Measurements from ENCODE around the gene GAA. TPM values are rescaled to one million over a fixed set of nuclear protein-coding genes. Genes with fewer than 3 reads are reported as not detected.

GAA gene
- total RNA-seq, 1 experiment from 2014 or later, result 88.7 TPM

- in situ Hi-C loops (cut with HindIII; ENCODE audit: low pct_unique_long_range_greater_than_20kb, low sequenced_read_pairs), result no loop called here
- no peak for DNase-seq (ENCODE audit: low read depth, low spot score)
Measured at GRCh38 chr17:80097844-80098691, 3.3 kb upstream of the GAA start.

DNA sequence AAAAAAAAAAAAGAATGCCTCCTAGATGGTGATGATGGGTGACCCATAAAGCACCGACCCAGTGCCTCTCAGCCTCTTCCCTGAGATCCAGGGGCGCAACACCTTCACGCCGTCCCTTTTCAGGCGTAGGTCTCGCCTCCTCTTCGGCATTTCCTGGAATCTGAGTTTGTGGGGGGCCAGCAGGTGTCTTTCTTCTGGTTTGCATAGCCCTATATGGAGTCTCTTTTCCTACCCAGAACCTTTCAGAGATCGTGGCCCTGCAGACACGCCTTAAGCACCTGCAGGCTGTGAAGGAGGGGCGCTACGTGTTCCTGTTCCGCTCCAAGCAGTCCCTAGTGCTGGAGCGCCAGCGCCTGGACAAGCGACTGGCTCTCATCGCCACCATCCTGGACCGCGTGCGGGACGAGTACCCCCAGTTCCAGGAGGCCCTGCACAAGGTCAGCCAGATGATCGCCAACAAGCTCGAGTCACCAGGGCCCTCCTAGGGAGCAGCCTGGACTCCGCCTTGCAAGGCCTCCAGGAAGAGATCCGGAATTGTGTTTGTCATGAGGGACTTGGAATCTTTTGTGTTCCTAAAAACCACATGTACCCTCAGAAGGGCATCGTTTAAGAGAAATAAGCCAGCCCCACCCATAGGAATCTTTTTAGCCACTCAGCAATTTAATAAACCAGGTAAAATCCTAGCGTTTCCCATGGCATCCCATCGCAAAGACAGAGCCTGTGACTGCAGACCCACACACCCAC, 1.9 kb upstream of the GAA start:
- in situ Hi-C loops (cut with HindIII; ENCODE audit: low pct_unique_long_range_greater_than_20kb, low sequenced_read_pairs), result no loop called here
- no peak for DNase-seq (ENCODE audit: low read depth, low spot score)

GRCh38 chr17:80100035-80100323, 1.4 kb upstream of the GAA start:
- in situ Hi-C loops (cut with HindIII; ENCODE audit: low pct_unique_long_range_greater_than_20kb, low sequenced_read_pairs), result no loop called here
- DNase-seq (ENCODE audit: low read depth, low spot score), result no peak

- peak; percentile 39 for DNase-seq (ENCODE audit: low read depth, low spot score)
- in situ Hi-C loops (cut with HindIII; ENCODE audit: low pct_unique_long_range_greater_than_20kb, low sequenced_read_pairs), result no loop called here
Measured at GRCh38 chr17:80101946-80102663, 724 bp downstream of the GAA start.

GRCh38 chr17:80102664-80103448, 1.5 kb downstream of the GAA start:
- in situ Hi-C loops (cut with HindIII; ENCODE audit: low pct_unique_long_range_greater_than_20kb, low sequenced_read_pairs), result no loop called here
- no peak for DNase-seq (ENCODE audit: low read depth, low spot score)

GRCh38 chr17:80103449-80104085, 2.2 kb downstream of the GAA start:
- no peak for DNase-seq (ENCODE audit: low read depth, low spot score)
- in situ Hi-C loops (cut with HindIII; ENCODE audit: low pct_unique_long_range_greater_than_20kb, low sequenced_read_pairs), result no loop called here

- no peak for DNase-seq (ENCODE audit: low read depth, low spot score)
- in situ Hi-C loops (cut with HindIII; ENCODE audit: low pct_unique_long_range_greater_than_20kb, low sequenced_read_pairs), result no loop called here
Measured at GRCh38 chr17:80104321-80104955, 3.1 kb downstream of the GAA start.

- no peak for DNase-seq (ENCODE audit: low read depth, low spot score)
- in situ Hi-C loops (cut with HindIII; ENCODE audit: low pct_unique_long_range_greater_than_20kb, low sequenced_read_pairs), result no loop called here
Measured at GRCh38 chr17:80104956-80105375, 3.6 kb downstream of the GAA start.

DNA sequence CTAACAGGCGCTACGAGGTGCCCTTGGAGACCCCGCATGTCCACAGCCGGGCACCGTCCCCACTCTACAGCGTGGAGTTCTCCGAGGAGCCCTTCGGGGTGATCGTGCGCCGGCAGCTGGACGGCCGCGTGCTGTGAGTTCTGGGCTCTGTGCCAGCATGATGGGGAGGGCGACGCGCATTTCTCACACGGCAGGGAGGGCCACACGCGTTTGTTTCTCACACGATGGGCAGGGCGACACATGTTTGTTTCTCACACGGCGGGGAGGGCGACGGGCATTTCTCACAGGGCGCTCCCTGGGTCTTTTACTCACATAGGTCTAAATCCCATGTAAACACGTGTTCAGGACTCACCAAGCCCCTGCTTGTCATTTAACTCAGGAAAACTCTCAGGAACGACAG, 4.4 kb downstream of the GAA start:
- DNase-seq (ENCODE audit: low read depth, low spot score), result no peak
- in situ Hi-C loops (cut with HindIII; ENCODE audit: low pct_unique_long_range_greater_than_20kb, low sequenced_read_pairs), result no loop called here

- no peak for DNase-seq (ENCODE audit: low read depth, low spot score)
- in situ Hi-C loops (cut with HindIII; ENCODE audit: low pct_unique_long_range_greater_than_20kb, low sequenced_read_pairs), result no loop called here
Measured at GRCh38 chr17:80106176-80106575, 4.8 kb downstream of the GAA start.

GRCh38 chr17:80106751-80107150, 5.4 kb downstream of the GAA start:
- in situ Hi-C loops (cut with HindIII; ENCODE audit: low pct_unique_long_range_greater_than_20kb, low sequenced_read_pairs), result no loop called here
- DNase-seq (ENCODE audit: low read depth, low spot score), result no peak

DNA sequence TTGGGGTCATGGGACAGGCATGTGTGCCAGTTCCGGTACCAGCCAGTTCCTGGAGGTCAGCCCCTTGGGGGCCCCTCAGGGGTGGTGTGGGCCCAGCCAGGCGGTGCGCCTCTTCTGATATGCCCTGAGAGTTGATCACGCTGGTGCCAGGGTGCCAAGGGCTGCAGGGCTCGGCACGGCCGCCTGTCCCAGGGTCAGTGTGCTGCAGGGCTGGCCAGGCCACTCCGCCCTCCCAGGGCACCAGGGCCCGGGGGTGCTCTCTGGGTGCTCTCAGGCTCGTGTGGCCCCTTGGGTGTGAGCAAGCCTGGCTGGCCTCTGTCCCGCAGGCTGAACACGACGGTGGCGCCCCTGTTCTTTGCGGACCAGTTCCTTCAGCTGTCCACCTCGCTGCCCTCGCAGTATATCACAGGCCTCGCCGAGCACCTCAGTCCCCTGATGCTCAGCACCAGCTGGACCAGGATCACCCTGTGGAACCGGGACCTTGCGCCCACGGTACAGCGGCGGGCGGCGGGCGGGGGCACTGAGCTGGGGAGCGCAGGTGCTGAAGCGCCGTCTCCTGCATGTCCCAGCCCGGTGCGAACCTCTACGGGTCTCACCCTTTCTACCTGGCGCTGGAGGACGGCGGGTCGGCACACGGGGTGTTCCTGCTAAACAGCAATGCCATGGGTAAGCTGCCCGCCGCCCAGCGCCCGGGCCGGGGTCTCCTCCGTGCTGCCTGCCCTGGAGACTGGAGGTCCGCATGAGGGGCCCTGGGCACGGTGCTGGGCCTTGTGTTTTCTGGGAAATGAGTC, 6.0 kb downstream of the GAA start:
- no peak for DNase-seq (ENCODE audit: low read depth, low spot score)
- in situ Hi-C loops (cut with HindIII; ENCODE audit: low pct_unique_long_range_greater_than_20kb, low sequenced_read_pairs), result no loop called here

- in situ Hi-C loops (cut with HindIII; ENCODE audit: low pct_unique_long_range_greater_than_20kb, low sequenced_read_pairs), result no loop called here
Measured at GRCh38 chr17:80108036-80108971, 6.9 kb downstream of the GAA start.

DNA sequence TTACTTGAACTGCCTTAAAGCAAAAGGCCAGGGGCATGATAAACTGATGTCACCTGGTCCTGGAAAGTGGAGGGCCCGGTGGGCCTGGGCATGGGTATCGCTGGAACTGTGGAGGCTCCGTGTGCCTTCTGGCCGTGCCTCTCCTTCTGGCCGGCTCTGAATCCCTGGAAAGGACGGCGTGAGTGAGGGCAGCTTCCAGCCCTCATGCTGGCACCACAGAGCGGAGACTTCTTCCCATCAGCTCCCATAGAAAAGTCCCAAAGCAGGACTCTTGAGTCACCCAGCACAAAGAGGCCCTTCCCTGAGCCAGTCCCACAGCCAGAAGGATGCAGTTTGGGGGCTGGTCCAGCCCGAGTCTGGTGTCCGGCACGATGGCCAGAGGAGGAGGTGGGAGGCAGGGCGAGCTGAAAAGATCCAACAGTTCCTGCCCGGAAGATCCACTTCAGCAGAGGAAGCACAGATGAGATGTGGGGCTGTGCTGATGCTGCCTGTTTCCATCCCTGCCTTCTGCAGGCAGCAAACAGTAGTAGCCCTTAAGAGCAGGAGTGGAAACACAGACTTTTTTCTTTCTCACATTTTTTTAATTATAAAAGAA, 7.8 kb downstream of the GAA start:
- in situ Hi-C loops (cut with HindIII; ENCODE audit: low pct_unique_long_range_greater_than_20kb, low sequenced_read_pairs), result no loop called here
- DNase-seq (ENCODE audit: low read depth, low spot score), result no peak

More at GRCh38 chr17:80108036-80108971, 6.9 kb downstream of the GAA start:
- no peak for DNase-seq (ENCODE audit: low read depth, low spot score)

All from SK-MEL-5 (cell line).